ENCODE measurements around the gene TBC1D14.

DNA sequence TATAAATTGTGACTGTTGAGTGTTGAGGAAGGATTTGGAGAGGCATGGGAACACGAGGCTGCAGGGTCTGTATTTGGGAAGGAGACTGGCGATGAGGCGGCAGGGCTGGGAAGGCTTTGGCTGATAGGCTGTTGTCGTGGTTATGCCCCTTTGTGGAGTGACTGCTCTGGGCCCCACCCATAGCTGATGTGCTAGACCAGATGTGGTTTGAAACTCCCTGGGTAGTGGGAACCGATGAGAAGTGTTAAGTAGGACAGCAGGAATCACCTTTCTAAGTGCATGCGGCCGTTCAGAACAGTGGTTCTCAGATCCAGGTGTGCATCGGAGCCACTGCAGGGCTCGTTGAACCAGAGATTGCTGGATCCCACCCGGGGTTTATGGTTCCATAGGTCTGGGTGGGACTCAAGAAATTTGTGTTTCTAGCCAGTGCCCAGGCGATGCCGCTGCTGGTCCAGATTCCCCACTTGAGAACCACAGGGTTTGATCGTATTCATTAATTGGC is 42.3 kb downstream of the TBC1D14 start:
- TF ChIP-seq CTCF (conservative IDR thresholded peaks at IDR 0.05; ENCODE audit: low read depth, low read length) (no peak), EZH2 (IDR thresholded peaks at IDR 0.05; ENCODE audit: borderline replicate concordance, low read depth, low read length, poor library complexity, severe bottlenecking) (no peak)
